Spleen (tissue), 11 donors: ENCODE measurements around the gene PDE6H. TPM values are rescaled to one million over a fixed set of nuclear protein-coding genes. Genes with fewer than 3 reads are reported as not detected.

ENCODE experiments used
- DNase-seq: peaks from one replicate; pipeline ENCODE4 v3.0.0-alpha.2; 2020
- H3K27ac ChIP-seq, 8 donors: fragments of 200-600 bp; sonication (generic) in 7 of 8; 1 replicate in 4 of 8; 2 replicates in 4 of 8; pipeline versions ENCODE4 v1.5.0 to v1.8.0; 2016 to 2021; ENCODE audit warnings: inconsistent platforms in 4 of 8, mild to moderate bottlenecking in 4 of 8, moderate library complexity in 1 of 8
- H3K27me3 ChIP-seq, 7 donors: fragments of 200-600 bp; sonication (generic) in 6 of 7; replicated peaks in 1 of 7; 1 replicate in 4 of 7; 2 replicates in 3 of 7; pipeline versions ENCODE4 v1.5.0 to v1.8.0; 2016 to 2021; ENCODE audit warnings: inconsistent platforms in 3 of 7, mild to moderate bottlenecking in 1 of 7
- H3K36me3 ChIP-seq, 6 donors: fragments of 200-600 bp; sonication (generic) in 5 of 6; 1 replicate in 4 of 6; 2 replicates in 2 of 6; pipeline versions ENCODE4 v1.5.0 to v1.8.0; 2016 to 2021; ENCODE audit warnings: inconsistent platforms in 2 of 6
- H3K4me1 ChIP-seq, 6 donors: fragments of 200-600 bp; sonication (generic) in 5 of 6; 1 replicate in 3 of 6; 2 replicates in 3 of 6; pipeline versions ENCODE4 v1.5.0 to v1.8.0; 2016 to 2021; ENCODE audit warnings: inconsistent platforms in 3 of 6
- H3K4me3 ChIP-seq, 8 donors: fragments of 200-600 bp; sonication (generic) in 7 of 8; 1 replicate in 4 of 8; 2 replicates in 4 of 8; pipeline versions ENCODE4 v1.5.0 to v1.8.0; 2016 to 2021; ENCODE audit warnings: inconsistent platforms in 4 of 8, mild to moderate bottlenecking in 4 of 8, moderate library complexity in 2 of 8
- H3K9me3 ChIP-seq, 8 donors: fragments of 200-600 bp; sonication (generic) in 7 of 8; 1 replicate in 4 of 8; 2 replicates in 4 of 8; pipeline versions ENCODE4 v1.5.0 to v1.8.0; 2016 to 2021; ENCODE audit warnings: inconsistent platforms in 4 of 8
- POLR2A ChIP-seq, 3 donors: fragments of 450-650 bp; IDR thresholded peaks; one replicate each; pipeline ENCODE4 v1.5.1; 2017; ENCODE audit warnings: antibody characterized with exemption in 3 of 3, mild to moderate bottlenecking in 1 of 3
- POLR2AphosphoS5 ChIP-seq, 3 donors: sonication (generic); formaldehyde crosslinking; IDR thresholded peaks; one replicate each; pipeline ENCODE4 v1.5.1; 2017; ENCODE audit warnings: antibody characterized with exemption in 3 of 3
- WGBS, 5 donors: extraction: QIAGEN DNeasy Blood & Tissue Kit in 3 of 5; methylation state at CpG; one replicate each; pipeline versions ENCODE4 v1.1.5 to v1.1.7; 2013 to 2018; 5-methylcytosine and 5-hydroxymethylcytosine counted together
- intact Hi-C: fragments of 100-400 bp; cut with DNase I; formaldehyde crosslinking; loops from one replicate; pipeline ENCODE4 v1.15.0; 2023; ENCODE audit warnings: low total_unique reads
- polyA plus RNA-seq, 3 donors: library from polyadenylated mRNA; stranded (reverse); fragments of 200-250 nt; gene quantifications; one replicate each; pipeline ENCODE4 v1.2.1, GENCODE V29; 2013
- total RNA-seq, 7 donors: library from RNA; depleted of rRNA in 3 of 7; stranded (reverse); fragments of >200 nt in 3 of 7; fragmentation: NEBNext Ultra II Directional in 4 of 7; extraction: Animal tissue kit (Norgen Biotek cat#: 25700) in 4 of 7; gene quantifications; one replicate each; pipeline versions ENCODE4 v1.1.0 to v1.2.1, GENCODE V29; 2016 to 2021
- TF ChIP-seq, protein P1 (sequence below), 11 experiments: fragments of 200-600 bp in 7 of 11; fragments of 450-650 bp in 4 of 11; sonication (generic) in 4 of 11; IDR thresholded peaks in 8 of 11; conservative IDR thresholded peaks in 3 of 11; 1 replicate in 7 of 11; 2 replicates in 4 of 11; pipeline versions ENCODE4 v1.4.0 to v1.8.0; 2016 to 2021; ENCODE audit warnings: antibody characterized with exemption in 11 of 11, inconsistent platforms in 4 of 11, mild to moderate bottlenecking in 1 of 11
- donor health status: healthy with polysubstance abuse.
- donor health status: DM: no; HTN: no; CAD: no; lungs with moderate emphysema.
- donor health status: DM: no; HTN: no; CAD: no.
- donor health status: Bipolar disorder and iron deficiency.
- donor health status: healthy.
- donor health status: DM: no; HTN: no; CAD: no.
- donor health status: DM: yes; HTN: yes; CAD: no.

Gene PDE6H
- total and polyA plus RNA-seq, 10 donors: 0.37 to 2.6 (median 0.51) TPM; not detected in 7

DNA sequence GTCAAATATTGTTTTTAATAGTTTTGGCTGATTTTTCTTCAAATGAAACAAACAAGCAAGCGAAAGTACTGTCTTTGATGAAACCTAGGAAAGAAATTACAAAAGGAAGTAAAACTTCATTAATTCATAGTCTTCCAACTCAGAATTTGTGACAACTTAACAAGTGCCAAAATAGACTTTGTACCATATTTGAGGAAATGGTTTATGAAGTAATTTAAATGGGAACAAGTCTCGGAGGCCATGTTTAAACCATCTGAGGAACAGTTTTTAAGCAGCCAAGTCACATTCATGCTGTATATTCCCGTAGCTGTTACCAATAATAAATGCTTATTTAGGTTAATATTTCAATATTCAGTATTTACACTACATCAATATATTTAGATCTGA is 10.7 kb upstream of the PDE6H start:
- TF ChIP-seq POLR2A (IDR thresholded peaks at IDR 0.05): no peak
- TF ChIP-seq, protein P1, sequence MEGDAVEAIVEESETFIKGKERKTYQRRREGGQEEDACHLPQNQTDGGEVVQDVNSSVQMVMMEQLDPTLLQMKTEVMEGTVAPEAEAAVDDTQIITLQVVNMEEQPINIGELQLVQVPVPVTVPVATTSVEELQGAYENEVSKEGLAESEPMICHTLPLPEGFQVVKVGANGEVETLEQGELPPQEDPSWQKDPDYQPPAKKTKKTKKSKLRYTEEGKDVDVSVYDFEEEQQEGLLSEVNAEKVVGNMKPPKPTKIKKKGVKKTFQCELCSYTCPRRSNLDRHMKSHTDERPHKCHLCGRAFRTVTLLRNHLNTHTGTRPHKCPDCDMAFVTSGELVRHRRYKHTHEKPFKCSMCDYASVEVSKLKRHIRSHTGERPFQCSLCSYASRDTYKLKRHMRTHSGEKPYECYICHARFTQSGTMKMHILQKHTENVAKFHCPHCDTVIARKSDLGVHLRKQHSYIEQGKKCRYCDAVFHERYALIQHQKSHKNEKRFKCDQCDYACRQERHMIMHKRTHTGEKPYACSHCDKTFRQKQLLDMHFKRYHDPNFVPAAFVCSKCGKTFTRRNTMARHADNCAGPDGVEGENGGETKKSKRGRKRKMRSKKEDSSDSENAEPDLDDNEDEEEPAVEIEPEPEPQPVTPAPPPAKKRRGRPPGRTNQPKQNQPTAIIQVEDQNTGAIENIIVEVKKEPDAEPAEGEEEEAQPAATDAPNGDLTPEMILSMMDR (IDR thresholded peaks at IDR 0.05 in 8 of 11, conservative IDR thresholded peaks at IDR 0.05 in 3 of 11): no peak
- TF ChIP-seq POLR2AphosphoS5 (IDR thresholded peaks at IDR 0.05): no peak
- Histone ChIP-seq H3K4me3 (peak overlapping the region in 7 of 8 donors; percentile 8 to 94 (median 76)), H3K36me3 (peaks cover 0 to 6% (median 0%) of the 10 kb centered on the region in 6 donors), H3K9me3 (no peaks in the 10 kb centered on the region), H3K27ac (peak overlapping the region; percentile 86 to 94 (median 91)), H3K27me3 (no peaks in the 10 kb centered on the region), H3K4me1 (peaks cover 21 to 72% (median 55%) of the 10 kb centered on the region in 6 donors)
- no peak for DNase-seq
- intact Hi-C loops: no loop called here
- WGBS, 5 donors: 26 to 44% (median 38%) methylated on average over 3 of the region's 3 CpGs

- peak overlapping the region; percentile 86 to 94 (median 91) for H3K27ac ChIP-seq
- 78 to 82% (median 79%) methylated on average over 3 of the region's 3 CpGs for WGBS, 5 donors
- no peak for DNase-seq
- H3K9me3 ChIP-seq: no peaks in the 10 kb centered on the region
- no peaks in the 10 kb centered on the region for H3K27me3 ChIP-seq
- peak overlapping the region in 2 of 8 donors; percentile 76 to 94 for H3K4me3 ChIP-seq
- no peaks in the 10 kb centered on the region for H3K36me3 ChIP-seq
- TF ChIP-seq, protein P1 (IDR thresholded peaks at IDR 0.05 in 8 of 11, conservative IDR thresholded peaks at IDR 0.05 in 3 of 11): no peak
- TF ChIP-seq POLR2AphosphoS5 (IDR thresholded peaks at IDR 0.05) (no peak), POLR2A (IDR thresholded peaks at IDR 0.05) (no peak)
- intact Hi-C loops: no loop called here
- H3K4me1 ChIP-seq: peaks cover 16 to 65% (median 49%) of the 10 kb centered on the region in 6 donors
These were observed 10.0 kb upstream of the PDE6H start for GRCh38 chr12:14962797-14963196.

- Histone ChIP-seq H3K4me1 (peaks cover 8 to 58% (median 42%) of the 10 kb centered on the region in 6 donors), H3K27me3 (no peaks in the 10 kb centered on the region), H3K4me3 (no peak overlapping the region), H3K36me3 (no peaks in the 10 kb centered on the region), H3K27ac (peak overlapping the region; percentile 86 to 94 (median 91)), H3K9me3 (no peaks in the 10 kb centered on the region)
- DNase-seq: no peak
- intact Hi-C loops: no loop called here
- TF ChIP-seq POLR2A (IDR thresholded peaks at IDR 0.05) (no peak), POLR2AphosphoS5 (IDR thresholded peaks at IDR 0.05) (no peak)
- TF ChIP-seq, protein P1 (IDR thresholded peaks at IDR 0.05 in 8 of 11, conservative IDR thresholded peaks at IDR 0.05 in 3 of 11): no peak
- 84 to 93% (median 87%) methylated on average over 7 of the region's 7 CpGs for WGBS, 5 donors
These were observed 9.3 kb upstream of the PDE6H start for GRCh38 chr12:14963520-14963919.

- H3K4me1 ChIP-seq: peaks cover 4 to 49% (median 33%) of the 10 kb centered on the region in 6 donors
- intact Hi-C loops: no loop called here
These were observed 8.4 kb upstream of the PDE6H start for GRCh38 chr12:14964406-14964805.

More at GRCh38 chr12:14964406-14964805, 8.4 kb upstream of the PDE6H start:
- 41 to 88% (median 61%) methylated on average over 2 of the region's 2 CpGs for WGBS, 5 donors
- Histone ChIP-seq H3K36me3 (no peaks in the 10 kb centered on the region), H3K27ac (peak overlapping the region in 5 of 8 donors; percentile 11 to 94 (median 90)), H3K27me3 (no peaks in the 10 kb centered on the region), H3K9me3 (no peaks in the 10 kb centered on the region), H3K4me3 (no peak overlapping the region)
- DNase-seq: no peak
- TF ChIP-seq POLR2A (IDR thresholded peaks at IDR 0.05) (no peak), POLR2AphosphoS5 (IDR thresholded peaks at IDR 0.05) (no peak)
- TF ChIP-seq, protein P1 (IDR thresholded peaks at IDR 0.05 in 8 of 11, conservative IDR thresholded peaks at IDR 0.05 in 3 of 11): no peak
